ENCODE results near the gene BRSK2.
"Not testable (repeated sequence)": the region's sequence is repeated elsewhere in the genome, so short reads cannot be mapped to it uniquely, and the experiment has no call there.

The BRSK2 gene

DNA sequence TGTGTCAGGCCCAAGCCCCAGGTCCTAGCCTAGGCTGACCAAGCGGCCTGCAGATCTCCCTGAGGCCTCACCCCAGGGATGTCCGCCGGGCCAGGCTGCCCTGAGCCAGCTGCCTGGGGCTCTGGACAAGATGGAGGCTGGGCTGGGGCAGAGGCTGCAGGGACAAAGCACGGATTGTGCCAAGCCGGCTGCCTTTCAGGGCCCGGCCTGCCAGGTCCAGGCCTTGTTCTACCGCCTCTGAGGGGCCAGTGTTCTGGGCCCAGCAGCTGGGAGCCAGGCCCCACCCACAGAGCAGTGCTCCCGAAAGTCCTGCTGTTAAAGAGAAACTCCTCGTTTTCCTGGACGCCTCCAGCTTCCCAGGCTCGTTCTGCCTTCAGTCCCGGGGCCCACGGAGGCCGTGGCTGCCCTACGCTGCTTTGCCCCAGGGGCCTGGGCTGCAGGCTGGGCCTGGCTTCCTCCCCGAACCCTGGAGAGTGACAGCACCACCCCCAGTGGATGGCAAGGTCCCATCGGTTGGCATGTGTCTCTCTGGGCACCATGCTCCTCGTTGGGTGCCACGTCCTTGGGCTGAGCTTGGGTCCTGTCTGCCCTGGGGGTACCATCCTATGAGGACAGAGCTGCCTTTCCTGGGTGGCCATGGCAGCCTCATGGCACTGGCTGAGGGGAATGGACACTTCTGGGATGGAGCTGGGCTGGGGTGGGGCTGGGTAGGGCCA, 7.6 kb downstream of the BRSK2 start:
- no peak for DNase-seq

DNA sequence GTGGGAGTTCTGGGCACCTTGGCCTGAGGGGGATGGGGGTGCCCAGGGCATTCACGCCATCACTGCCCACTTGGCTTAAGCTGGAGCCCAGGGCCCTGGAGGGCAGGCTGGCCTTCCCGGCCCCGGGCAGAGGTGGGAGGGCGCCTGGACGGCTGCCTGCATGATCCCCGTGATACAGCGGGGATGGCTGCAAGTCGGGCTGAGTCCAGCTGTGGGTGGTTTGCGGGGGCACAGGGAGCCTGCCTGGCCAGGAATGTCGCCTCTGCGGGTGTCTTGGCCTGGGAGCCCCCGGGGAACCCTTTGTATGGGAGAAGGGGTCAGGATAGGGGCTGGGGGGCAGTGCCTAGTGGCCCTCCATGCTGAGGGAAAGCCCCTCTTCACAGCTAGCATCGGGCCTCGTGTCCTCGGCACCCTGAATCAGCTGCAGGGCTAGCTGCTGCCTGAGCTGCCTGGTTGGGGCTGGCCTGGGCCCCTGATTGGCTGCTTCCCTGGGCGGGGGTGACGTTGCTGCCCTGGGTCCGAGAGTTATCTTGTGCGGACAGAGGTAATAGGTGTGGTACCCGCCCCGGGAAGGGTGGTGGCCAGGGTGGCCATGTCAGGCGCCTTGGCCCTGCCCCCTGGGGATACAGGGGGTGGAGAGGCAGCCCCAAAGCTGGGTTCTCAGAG, 8.3 kb downstream of the BRSK2 start:
- DNase-seq: no peak

DNA sequence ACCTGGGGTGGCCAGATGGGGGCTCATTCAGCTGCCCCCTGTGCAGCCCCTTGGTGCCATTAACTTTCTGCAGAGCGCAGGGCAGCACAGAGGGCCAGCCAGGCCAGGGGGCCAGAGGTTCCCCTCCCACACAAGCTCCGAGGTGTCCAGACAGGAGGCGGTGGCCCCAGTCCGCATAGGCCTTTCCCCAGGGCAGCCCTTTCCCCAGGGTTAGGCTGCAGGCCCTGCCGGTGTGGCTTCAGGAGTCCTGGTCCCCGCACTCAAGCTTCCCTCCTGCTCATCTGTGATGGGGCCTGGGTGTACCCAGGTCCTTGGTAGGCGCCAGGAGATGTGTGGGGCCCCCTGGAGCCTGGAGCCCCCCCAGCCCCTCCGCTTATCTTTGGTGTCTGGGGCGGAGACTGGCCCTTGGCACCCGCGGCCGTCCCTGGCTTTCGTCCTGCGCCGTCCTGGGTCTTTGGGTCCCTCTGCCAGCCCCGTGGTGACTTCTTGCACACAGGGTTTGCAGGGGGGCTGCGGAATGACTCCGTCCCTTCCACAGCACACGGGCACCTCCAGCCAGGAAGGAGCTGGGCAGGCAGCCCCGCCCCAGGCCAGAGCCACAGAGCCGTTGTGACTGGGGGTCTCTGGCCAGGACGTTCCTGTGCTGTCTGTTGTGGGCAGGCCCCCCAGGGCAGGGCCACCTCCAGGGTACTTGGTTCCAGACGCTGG, 8.9 kb downstream of the BRSK2 start:
- no peak for DNase-seq

DNA sequence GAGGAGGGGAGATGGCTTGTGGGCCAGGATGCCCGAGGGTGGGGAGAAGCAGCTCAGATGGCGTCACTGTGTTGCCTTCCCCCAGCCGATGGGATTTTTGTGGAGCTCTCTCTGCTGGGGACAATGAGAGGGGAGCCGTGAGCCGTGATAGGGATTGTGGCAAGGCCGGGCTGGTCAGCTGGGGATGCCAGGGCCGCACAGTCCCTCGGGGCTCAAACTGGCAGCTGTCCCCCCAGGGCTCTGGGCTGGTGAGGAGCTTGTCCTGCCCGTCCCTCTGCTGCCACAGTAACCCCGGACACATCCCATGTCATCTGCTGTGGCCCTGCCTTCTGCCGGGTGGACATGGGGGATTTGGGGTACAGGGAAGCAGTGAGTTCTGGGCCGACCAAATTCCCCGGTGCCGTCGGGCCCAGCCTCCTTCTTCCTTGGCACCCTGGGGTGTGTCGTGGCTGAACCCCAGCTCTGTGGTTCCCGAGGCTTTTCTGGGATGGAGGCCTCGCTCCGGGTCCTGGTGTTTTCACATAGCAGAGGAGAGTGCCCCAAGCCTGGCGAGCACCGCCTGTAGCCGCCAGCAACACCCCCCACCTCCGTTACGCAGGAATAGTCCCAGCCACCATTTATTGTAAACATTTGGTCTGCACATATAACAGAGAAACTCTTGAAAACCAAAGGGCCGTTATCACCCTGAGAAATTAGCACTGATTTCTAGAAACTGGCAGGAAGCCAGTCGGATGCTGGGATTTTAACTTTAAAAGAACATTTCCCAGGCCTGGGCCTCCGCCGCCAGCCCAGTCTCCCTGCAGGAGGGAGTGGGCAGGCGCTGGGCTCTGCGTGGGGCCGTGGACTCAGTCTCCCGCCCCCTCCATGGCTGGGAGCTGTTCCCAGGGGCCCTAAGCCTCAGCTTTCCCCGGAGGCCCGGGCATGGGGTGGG, 9.9 kb downstream of the BRSK2 start:
- no peak for DNase-seq

DNA sequence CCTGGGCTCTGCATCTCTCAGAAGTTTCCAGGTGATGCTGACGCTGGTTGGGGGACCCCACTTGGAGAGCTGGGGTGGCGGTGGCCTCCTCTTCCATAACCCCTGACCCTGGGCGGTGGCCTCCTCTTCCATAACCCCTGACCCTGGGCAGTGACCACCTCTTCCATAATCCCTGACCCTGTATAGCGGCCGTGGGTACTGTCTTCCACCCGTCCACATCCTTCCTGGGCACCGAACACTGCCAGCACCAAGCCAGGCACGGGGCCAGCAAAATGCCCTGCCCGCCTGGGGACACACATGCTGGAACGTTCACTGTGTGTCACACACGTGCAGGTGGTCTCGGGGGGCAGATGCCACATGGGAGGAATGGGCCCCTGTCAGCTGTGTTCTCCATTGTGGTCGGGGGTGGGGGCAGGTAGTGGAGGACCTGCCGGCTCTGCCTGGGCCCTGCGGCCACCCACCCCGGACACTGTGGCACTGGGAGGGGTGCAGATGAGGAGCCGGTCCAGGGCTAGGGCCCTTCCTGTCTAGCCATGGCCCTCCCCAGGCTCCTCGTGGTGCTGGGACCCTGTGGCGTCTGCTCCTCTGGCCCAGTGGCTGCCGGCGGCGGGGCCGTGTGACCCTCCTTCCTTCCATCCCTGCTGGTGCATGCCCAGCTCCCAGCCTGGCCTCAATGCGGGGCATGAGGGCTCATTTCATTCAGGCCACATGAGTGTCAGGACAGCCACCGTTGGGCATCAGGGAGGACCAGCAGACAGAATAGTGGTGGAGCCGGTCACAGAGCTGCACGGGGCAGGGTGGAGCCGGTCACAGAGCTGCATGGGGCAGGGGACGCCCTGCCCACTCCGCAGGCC, 10.8 kb downstream of the BRSK2 start:
- DNase-seq: no peak

DNA sequence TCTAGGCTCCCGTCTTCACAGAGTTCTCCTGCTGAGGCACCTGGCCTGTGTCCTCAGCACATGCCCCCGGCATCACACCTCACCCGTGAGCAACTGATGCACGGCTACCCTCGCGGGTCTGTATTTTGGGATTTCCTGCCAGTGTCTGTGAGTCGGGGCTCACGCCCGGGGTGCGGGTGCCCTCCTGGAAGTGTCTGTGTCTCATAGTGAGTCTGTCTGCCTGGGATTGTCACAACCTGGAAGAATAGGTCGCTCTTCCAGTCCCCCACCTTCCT, 11.4 kb downstream of the BRSK2 start:
- DNase-seq: no peak

DNA sequence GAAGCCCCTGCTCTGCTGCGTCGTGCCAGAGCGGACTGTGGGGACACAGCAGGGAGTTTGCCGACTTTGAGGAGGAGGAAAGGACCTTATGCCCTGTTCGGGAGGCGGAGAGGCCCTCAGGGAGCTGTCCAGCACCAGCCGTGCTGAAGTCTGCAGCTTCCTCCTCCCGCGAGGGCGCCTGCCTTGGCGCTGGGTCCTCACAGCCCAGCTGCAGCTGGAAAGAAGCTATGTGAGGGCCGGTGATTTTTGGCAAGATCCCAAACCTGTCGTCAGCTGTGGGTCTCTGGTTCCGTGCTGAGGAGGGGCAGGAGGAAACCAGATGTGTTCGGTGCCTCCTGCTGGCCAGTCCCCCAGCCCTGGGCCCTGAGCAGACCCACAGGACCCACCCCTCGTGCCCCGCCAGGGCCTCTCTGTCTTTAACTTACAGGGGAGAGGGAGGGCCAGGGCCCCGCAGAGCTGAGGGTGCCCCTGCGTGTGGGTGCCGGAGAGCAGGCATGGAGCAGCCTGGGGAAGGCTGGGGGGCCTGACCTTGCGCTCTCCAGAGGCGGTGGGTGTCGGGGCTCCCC, 12.0 kb downstream of the BRSK2 start:
- DNase-seq: no peak

DNA sequence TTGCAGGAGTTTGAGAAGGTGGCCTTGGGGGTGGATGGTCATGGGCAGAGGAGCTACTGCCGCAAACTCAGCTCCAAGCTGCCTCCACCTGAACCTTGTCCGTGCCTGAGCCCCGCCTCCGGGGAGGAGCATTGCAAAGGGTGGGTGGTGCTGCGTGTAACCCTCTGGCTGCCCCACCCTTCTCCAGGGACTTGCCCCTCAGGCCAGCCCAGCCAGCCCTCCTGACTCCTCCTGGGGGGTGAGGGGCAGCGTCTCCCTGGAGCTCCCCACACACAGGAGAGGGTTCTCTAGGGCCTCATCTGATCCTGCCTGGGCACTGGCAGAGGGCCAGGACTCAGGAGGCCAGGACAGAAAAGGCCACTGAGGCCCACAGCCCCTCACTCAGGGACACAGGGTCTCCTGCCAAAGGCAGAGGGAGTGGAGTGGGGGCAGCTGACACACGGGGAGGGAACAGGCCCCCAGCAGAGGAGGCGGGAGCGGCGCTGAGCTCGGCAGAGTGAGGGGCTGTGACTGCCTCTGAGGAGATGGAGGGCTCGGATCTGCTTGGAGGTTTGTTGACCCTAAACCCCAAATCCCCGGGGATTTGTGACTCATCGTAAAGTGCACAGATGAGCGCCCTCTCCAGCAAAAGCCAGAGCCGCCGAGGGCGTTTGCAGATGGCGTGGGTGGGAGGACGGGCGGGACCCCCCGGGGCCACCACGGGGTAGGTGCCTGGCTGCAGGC, 12.8 kb downstream of the BRSK2 start:
- DNase-seq: no peak

DNA sequence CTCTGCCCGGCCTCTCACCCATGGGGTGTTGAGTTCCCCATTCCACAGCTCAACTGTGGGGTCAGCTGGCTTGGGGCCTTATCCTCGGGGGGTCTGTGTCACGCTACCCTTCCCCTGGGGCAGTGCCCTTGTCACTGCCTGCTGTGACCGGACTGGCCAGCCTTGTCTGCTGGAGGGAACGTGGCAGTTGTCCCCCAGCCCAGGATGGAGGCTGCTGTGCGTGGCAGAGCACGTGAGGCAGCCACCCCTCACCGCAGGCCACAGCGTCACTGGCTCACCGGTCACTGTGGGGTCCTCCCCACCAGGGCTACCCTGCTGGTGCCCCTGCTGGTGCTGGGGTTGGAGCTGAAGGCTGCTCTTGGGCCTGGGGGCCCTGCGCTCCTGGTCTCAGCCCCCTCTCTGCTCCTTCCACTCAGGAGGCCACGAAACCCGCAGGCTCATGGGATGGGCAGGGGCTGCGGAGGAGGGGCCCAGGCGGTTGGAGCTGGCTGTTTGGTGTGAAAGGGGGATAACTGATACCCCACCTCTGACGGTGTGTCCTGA, 13.4 kb downstream of the BRSK2 start:
- DNase-seq: no peak

DNA sequence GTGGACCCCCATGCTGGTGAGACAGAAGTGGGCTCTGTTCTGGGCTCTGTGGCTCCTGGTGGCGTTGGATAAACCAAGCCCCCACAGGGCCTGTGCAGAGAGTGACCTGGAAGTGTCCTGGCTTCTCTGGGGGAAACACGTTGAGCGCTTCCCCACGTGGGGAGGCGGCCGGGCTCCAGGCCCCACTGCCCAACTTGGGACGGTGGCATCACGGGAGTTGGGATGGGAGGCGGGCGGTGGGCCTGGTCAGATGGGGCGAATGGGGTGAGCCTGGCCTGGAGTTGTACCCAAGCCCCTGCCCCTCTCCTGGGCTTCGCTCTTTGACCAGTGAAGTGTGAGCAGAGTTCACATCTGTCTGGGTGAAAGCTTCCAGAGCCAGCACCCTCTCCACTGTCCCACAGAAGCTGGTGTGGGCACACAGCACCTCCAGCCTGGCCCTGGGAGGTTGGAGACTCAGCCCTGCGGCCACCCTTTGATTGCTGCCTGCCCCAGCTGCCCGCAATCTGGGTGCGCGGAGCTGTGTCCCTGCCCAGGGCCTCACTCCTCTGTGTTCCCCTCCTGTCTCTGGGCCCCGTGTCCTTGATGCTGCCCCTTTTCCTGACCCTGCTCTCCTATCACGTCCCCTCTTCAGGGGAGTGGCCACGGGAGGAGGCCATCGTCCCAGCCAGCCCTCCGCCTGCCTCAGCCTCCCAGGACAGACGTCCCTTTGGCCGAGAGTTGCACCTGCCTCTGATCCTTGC, 14.2 kb downstream of the BRSK2 start:
- DNase-seq: no peak

DNA sequence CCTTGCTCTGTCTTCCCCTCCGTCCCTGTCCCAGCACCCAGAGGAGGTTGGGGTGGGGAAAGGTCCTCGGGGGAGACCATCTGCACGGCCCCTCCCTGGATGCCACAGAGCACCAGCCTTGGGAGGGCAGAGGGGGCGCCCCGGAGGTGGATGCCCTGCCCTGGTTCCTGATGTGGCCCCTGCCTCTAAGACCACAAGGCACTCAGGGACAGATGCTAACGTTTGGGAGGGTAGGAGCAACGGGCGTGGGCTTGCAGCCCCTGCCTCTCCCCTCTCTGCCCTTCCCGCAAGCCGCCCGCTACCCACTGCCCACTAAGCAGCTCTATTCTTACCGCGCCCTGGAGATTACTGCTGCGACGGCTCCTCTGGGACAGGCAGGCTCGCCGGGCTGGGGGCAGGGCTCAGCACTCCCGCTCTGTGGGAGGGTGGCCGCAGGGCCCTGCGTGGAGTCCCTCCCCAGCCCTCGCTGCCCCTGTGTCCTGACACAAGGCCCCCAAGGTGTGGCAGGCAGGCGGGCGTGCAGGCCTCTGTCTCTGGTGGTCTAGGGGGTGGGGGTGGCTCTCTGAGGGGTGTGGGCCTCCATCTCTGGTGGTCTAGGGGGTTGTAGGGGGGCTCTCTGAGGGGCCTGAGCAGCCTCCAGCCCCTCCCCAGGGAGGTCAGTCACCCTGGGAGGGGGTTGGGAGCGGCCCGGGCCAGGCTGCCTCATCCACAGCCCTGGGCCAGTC, 14.9 kb downstream of the BRSK2 start:
- no peak for DNase-seq

DNA sequence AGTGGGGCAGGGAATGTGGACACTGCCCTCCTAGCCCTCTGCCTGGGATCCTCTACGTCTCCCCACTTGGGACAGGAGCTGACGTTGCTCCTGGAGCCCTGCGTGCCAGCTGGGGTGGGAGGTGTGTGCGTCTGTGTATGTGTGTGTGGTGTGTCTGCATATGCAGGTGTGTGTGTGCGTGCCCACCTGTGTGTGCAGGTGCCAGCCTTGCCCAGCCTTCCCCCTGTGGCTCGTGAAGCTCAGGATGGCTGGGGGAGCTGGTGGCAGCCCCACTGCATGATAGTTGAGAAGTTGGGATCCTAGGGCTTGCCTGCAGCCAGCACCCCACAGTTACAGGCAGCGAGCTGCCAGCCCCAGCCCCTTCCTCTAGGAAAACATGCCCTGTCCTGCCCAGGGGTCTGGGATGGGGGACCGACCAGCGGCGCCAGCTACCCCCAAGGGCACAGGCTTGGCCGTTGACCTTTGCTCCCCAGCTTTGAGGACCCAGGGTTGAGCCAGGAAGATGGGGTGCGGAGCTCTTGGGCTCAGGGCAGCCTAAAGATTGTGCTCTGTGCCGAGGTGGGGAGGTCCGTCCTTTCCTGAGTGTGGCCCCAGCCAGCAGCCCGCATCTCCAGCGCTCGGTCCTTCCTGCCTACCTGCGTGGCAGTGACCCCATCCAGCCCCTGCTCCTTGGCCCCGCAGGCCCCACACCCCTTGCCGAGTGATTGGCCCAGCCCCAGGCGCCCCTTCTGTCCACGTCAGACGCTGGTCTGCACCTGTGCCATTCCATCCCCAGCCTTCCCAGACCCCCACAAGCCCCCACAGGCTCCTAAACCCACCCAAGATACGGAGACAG, 15.7 kb downstream of the BRSK2 start:
- no peak for DNase-seq

DNA sequence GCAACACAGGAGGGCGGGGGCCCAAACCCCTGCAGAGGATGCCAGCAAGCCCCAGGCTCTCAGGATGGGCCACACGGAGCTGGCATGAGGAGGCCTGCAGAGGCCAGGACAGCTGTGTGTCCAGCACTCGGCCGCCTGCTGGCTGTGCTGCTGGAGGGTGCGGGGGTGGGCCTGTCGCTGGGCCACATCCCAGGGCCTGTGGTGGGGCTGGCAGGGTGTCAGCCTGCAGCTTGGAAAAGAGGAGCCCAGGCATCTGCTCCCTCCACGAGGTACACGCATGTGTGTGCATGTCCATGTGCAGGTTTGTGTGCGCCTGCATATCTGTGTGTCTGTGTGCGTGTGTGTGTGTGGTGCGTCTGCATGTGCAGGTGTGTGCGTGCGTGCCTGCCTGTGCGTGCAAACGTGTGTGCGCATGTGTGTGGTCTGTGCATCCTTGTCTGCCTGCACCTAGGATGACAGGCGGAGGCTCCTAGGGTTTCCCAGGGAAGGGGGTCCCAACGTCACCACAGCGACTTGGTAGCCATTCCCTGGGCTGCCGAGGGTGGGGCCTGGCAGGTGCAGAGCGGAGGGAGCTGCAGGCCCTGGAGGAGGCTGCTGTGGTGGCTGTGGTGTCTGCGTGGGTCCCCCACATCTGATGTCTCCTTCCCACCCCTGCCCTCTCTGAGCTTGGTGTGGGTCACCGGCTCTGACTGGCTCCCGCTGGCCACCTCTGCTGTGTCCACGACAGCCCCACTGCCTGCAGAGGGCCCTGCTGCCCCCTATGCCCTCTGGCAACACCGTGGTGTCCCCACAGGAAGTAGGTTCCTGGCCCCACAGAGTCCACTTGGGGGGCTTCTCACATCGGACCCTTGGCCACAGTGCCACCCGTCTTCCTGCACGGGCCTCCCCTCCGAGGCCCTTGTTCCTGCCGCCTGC, 17.1 kb downstream of the BRSK2 start:
- no peak for DNase-seq

DNA sequence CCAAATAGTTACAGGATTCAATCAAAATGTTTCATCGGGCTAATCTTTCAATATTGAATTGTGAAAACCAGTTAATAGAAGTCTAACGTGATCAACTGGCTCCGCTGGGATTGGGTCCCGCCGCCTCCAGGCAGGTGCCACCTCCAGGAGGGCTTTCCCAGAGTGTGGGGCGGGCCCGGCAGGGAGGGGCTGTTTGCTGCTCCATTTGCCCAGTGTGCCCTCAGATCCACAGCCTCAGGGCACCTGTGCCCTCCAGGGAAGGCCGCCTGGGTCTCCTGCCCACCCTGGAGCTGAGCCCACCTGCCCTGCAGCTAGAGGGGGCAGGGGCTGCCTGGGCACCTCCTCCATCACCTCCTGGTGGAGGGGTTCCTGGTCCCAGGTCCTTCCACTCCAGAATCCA, 17.9 kb downstream of the BRSK2 start:
- DNase-seq: no peak

DNA sequence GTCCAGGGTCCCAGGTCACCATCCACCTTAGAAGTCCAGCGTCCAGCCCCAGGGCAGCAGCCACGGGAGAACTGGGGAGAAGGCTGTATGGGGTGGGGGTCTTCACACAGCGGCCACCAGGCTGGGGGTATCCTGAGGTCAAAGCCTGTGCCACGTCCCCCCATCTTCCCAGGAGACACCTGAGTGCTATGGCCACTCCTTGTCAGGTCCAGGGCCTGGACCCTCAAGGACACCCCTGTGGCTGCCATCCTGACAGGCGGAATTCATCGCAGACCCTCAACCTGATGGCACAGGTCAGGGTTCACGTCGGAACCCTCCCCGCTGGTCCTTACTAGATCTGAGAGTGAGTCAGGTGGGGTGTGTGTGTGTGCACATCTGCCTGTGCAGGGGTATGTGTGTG, 18.6 kb downstream of the BRSK2 start:
- no peak for DNase-seq

DNA sequence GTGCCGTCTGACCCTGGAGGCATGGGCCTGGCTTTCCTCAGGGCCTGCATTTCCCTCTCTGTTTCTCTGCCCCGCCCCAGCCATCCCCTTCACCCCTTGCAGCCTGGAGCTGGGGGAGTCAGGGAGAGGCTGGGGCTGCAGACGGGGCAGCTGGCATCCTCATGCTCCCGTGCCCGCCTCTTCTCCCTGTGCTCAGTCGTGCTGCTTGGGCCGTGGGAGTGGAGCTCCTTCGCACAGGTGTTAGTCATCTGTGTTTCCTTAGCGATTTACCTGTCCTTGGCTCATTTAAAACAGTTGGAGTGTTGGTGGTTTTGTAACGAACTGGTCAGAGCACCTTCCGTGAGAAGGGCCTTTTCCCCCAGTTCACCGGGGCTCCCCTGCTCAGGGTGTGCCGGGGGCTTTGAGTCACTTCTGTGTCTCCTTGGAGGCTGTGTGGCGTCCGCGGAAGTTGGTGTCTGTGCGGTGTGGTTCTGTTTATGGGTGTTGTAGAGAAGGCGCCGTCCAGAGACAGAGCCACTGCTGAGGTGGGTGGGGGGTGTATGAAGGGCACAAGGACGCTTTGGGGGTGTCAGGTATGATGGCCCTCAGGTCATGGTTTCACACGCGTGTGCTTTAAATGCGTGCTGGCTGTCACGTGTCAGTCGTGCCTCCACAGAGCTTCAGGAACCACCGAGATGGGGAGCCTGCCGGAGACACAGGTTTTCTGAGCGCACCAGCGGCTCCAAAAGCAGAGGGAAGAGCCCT, 19.5 kb downstream of the BRSK2 start:
- no peak for DNase-seq

DNA sequence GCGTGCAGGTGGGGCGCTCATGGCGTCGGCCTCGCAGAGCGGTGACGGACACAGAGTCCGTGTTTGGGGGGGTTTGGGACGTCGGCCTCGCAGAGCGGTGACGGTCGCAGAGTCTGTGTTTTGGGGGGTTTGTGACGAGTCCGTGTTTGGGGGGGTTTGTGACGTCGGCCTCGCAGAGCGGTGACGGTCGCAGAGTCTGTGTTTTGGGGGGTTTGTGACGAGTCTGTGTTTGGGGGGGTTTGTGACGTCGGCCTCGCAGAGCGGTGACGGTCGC, 20.1 kb downstream of the BRSK2 start:
- not testable (repeated sequence) for DNase-seq
